ENCODE results near the gene SEL1L. TPM values are rescaled to one million over a fixed set of nuclear protein-coding genes. Genes with fewer than 3 reads are reported as not detected.
"Not testable (repeated sequence)": the region's sequence is repeated elsewhere in the genome, so short reads cannot be mapped to it uniquely, and the experiment has no call there.

Gene SEL1L
- total RNA-seq, 1 donor from 2014 or later, result 59.0 TPM

DNA sequence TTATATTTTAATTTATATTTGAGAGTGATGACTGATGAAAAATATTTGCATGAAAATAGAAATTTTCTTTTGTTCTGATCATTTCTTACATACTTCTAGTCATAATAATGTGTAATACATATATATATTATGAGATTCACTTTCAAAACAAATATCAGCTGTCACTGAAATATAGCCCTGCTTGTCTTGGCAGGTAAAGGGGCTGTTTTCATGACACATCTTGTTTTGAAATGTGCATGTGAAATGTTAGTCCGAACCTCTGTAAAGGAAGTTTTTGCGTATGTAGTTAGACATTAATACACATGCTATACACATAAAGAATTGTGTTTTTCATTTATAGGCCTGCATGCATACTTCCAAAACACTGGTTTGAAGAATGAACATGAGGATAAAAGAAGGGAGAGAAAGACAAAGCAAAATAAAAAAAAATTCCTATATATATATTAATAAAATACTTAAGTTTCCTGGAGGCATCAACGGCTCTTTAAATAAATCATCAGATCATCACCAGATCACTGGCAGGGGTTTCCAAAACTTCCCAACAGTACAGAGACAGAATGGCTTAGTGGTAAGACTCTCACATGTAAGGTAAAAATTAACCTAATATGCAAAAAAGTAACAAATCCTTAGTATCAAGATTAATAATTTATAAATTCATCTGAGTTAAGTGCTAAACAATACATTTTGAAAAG is 60.1 kb downstream of the SEL1L start:
- Mint-ChIP-seq H3K27me3 (no peaks in the 10 kb centered on the region), H3K36me3 (peaks cover 9% of the 10 kb centered on the region), H3K4me3 (no peak overlapping the region), H3K27ac (no peak overlapping the region), H3K9me3 (no peaks in the 10 kb centered on the region), H3K4me1 (ENCODE audit: unreplicated experiment) (no peaks in the 10 kb centered on the region)
- DNase-seq (ENCODE audit: extremely low spot score, unreplicated experiment), result no peak
- TF ChIP-seq, protein P1, sequence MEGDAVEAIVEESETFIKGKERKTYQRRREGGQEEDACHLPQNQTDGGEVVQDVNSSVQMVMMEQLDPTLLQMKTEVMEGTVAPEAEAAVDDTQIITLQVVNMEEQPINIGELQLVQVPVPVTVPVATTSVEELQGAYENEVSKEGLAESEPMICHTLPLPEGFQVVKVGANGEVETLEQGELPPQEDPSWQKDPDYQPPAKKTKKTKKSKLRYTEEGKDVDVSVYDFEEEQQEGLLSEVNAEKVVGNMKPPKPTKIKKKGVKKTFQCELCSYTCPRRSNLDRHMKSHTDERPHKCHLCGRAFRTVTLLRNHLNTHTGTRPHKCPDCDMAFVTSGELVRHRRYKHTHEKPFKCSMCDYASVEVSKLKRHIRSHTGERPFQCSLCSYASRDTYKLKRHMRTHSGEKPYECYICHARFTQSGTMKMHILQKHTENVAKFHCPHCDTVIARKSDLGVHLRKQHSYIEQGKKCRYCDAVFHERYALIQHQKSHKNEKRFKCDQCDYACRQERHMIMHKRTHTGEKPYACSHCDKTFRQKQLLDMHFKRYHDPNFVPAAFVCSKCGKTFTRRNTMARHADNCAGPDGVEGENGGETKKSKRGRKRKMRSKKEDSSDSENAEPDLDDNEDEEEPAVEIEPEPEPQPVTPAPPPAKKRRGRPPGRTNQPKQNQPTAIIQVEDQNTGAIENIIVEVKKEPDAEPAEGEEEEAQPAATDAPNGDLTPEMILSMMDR (conservative IDR thresholded peaks at IDR 0.05), result no peak

- Mint-ChIP-seq H3K9me3 (no peaks in the 10 kb centered on the region), H3K27me3 (no peaks in the 10 kb centered on the region), H3K4me3 (no peak overlapping the region), H3K4me1 (ENCODE audit: unreplicated experiment) (no peaks in the 10 kb centered on the region), H3K27ac (no peak overlapping the region), H3K36me3 (peaks cover 5% of the 10 kb centered on the region)
- DNase-seq (ENCODE audit: extremely low spot score, unreplicated experiment), result no peak
- TF ChIP-seq, protein P1 (conservative IDR thresholded peaks at IDR 0.05), result no peak
These were observed 61.4 kb downstream of the SEL1L start for GRCh38 chr14:81472096-81472800.

DNA sequence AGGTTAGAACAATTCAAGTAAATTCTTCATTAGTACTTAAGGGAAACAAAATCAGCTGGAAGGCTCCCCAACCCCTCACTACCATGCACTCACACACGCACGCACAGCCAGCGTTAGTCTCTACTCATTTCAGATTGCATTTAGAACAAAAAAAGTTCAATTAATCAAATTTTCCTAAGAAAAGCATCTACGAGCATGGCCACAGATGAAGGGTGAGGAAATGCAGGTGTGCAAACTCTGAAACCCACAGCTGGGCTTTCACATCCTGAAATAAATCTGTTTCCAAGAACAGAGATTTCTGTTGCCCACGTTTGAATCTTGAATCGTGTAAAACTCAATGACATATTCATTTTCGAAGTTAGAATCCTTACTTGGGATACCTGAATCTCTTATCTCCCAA is 62.6 kb downstream of the SEL1L start:
- no peaks in the 10 kb centered on the region for H3K9me3 Mint-ChIP-seq
- H3K27ac Mint-ChIP-seq, result no peak overlapping the region
- H3K4me1 Mint-ChIP-seq (ENCODE audit: unreplicated experiment), result no peaks in the 10 kb centered on the region
- DNase-seq (ENCODE audit: extremely low spot score, unreplicated experiment), result no peak
- TF ChIP-seq, protein P1 (conservative IDR thresholded peaks at IDR 0.05), result no peak
- peaks cover 5% of the 10 kb centered on the region for H3K36me3 Mint-ChIP-seq
- no peaks in the 10 kb centered on the region for H3K27me3 Mint-ChIP-seq
- no peak overlapping the region for H3K4me3 Mint-ChIP-seq

DNA sequence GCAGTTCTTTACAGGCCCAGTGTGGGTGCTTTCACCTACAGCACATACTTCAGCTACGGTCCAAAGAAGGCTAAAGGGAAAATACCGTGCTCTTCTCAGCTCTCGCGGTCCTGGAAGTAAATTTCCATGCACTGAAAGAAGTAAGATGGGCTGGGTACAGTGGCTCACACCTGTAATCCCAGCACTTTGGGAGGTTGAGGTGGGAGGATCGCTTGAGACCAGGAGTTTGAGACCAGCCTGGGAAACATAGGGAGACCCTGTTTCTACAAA is 63.2 kb downstream of the SEL1L start:
- not testable (repeated sequence) for H3K4me1 Mint-ChIP-seq (ENCODE audit: unreplicated experiment); H3K9me3 Mint-ChIP-seq; DNase-seq (ENCODE audit: extremely low spot score, unreplicated experiment); H3K36me3 Mint-ChIP-seq; H3K4me3 Mint-ChIP-seq; H3K27me3 Mint-ChIP-seq; H3K27ac Mint-ChIP-seq

DNA sequence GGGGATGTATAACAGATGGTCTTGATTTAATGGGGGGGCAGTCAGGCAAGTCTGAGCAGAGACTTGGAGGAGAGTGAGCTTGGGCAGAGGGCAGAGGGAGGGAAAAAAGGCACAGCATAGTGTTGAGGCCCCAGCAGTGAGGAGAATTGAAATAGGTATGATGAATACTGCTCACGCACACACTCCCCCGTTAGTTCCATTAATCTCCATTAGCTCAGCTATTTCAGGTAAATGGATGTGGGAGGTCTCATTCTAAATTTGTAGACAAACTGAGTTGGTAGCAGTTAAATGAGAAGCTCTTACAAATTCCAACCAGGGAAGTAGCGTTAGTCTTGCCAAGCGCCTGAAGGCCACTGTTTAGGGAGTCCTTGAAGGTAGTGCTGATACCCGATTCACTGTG is 66.8 kb downstream of the SEL1L start:
- Mint-ChIP-seq H3K4me3 (no peak overlapping the region), H3K27ac (no peak overlapping the region), H3K36me3 (no peaks in the 10 kb centered on the region), H3K9me3 (no peaks in the 10 kb centered on the region), H3K27me3 (no peaks in the 10 kb centered on the region), H3K4me1 (ENCODE audit: unreplicated experiment) (peaks cover 6% of the 10 kb centered on the region)
- TF ChIP-seq, protein P1 (conservative IDR thresholded peaks at IDR 0.05), result no peak
- DNase-seq (ENCODE audit: extremely low spot score, unreplicated experiment), result no peak

GRCh38 chr14:81465507-81466228 is 68.0 kb downstream of the SEL1L start:
- Mint-ChIP-seq H3K27ac (no peak overlapping the region), H3K36me3 (no peaks in the 10 kb centered on the region), H3K9me3 (no peaks in the 10 kb centered on the region), H3K27me3 (no peaks in the 10 kb centered on the region), H3K4me1 (ENCODE audit: unreplicated experiment) (peaks cover 6% of the 10 kb centered on the region), H3K4me3 (no peak overlapping the region)
- DNase-seq (ENCODE audit: extremely low spot score, unreplicated experiment), result no peak
- TF ChIP-seq, protein P1 (conservative IDR thresholded peaks at IDR 0.05), result no peak

DNA sequence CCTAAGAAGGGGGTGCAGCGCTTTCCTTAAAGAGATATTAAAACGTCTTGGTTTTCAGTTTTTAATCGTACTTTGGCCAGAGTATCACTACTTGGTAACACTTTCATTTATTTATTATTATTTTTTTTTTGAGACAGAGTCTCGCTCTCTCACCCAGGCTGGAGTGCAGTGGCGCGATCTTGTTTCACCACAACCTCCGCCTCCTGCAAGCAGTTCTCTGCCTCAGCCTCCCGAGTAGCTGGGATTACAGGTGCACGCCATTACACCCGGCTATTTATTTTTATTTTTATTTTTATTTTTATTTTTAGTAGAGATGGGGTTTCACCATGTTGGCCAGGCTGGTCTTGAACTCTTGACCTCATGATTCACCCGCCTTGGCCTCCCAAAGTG is 68.7 kb downstream of the SEL1L start:
- not testable (repeated sequence) for H3K36me3 Mint-ChIP-seq; DNase-seq (ENCODE audit: extremely low spot score, unreplicated experiment); H3K9me3 Mint-ChIP-seq; H3K4me1 Mint-ChIP-seq (ENCODE audit: unreplicated experiment); H3K27me3 Mint-ChIP-seq
- Mint-ChIP-seq H3K4me3 (peak overlapping the region; percentile 78), H3K27ac (peak overlapping the region; percentile 13)
